Germinal center (tissue), 1 donor: ENCODE measurements around the gene PPP4R3B.

Experiments used
- DNase-seq: peaks from one replicate; pipeline ENCODE4 v3.0.0; 2012; ENCODE audit warnings: mixed read lengths, low spot score

PPP4R3B gene

GRCh38 chr2:55511508-55512124 is 105.8 kb downstream of the PPP4R3B start:
- no peak for DNase-seq

GRCh38 chr2:55502590-55503141 is 114.8 kb downstream of the PPP4R3B start:
- DNase-seq = no peak

- DNase-seq = no peak
Observed at GRCh38 chr2:55500025-55500424, 117.4 kb downstream of the PPP4R3B start.

- no peak for DNase-seq
Observed at GRCh38 chr2:55498582-55498981, 118.8 kb downstream of the PPP4R3B start.
